Measurements from ENCODE around the gene PTPRF.
"Not testable (repeated sequence)": the region's sequence is repeated elsewhere in the genome, so short reads cannot be mapped to it uniquely, and the experiment has no call there.

The PTPRF gene

DNA sequence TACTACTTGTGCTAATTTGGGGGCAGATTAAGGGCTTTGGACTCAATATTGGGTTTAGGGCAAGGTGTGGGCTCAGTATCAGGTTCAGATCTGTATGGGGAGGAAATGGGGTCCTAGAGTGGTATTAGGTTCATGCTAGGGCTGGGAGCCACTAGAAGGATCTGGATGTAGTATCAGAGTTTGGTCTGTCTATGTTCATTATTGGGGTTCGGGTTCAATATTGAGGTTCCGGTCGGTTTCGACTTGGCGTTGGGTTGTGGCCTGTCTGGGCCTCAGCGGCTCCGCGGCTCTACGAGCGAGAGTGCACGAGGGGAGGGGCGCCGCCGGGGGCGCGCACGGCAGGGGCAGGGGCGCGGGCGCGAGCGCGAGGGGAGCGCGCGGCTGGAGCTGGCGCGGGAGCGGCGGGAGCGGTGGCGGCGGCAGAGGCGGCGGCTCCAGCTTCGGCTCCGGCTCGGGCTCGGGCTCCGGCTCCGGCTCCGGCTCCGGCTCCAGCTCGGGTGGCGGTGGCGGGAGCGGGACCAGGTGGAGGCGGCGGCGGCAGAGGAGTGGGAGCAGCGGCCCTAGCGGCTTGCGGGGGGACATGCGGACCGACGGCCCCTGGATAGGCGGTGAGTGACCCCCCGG lies at the start of gene PTPRF:
TSS of gene PTPRF (plus strand) at position 401 of the 624 bp plus-strand sequence. CDS start 14,193 bp downstream, outside the sequence.
- DNase-seq (ENCODE audit: low read depth), result no peak

DNA sequence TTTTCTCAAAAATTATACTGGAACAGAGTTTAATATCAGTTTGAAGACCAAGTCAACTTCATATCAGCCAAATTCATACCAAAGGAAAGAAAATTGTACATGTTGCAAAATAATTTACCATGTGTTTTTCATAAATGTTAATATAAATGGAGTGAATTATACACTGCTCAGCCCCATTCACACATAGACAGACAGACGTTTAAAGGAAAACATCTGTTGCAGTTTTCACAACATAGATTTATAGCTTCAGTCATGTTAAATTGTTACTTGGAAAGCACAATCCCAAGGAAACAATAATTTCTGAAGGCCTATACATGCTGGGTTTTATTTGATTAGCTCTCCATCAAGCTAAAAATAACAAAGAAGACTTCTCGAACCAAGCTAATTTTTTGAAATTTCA lies 49.2 kb upstream of the PTPRF start:
- DNase-seq (ENCODE audit: low read depth), result no peak

DNA sequence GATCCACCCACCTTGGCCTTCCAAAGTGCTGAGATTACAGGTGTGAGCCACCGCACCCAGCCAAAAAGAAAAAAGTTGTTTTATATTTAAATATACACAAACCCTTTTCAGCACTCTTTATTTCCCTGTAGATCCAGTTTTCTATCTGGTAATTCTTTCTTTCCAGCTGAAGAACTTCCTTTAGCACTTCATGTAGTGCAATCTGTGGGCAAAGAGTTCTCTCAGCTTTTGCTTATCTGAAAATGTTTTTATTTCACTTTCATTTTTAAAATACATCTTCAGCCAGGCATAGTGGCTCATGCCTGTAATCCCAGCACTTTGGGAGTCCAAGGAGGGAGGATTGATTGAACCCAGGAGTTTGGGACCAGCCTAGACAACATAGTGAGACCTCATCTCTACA lies 48.5 kb upstream of the PTPRF start:
- no peak for DNase-seq (ENCODE audit: low read depth)

DNA sequence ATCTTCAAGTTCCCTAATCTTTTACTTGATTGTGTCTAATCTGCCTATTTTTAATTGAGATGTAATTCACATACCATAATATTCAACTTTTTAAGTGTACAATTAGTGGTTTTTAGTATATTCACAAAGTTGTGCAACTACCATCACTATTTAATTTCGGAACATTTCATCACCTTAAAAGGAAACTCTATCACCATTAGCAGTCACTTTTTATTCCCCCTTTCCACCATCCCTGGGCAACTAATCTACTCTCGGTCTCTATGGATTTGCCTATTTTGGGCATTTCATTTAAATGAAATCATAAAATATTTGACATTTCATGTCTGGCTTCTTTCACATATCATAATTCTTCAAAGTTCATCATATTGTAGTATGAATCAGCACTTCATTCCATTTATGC lies 46.3 kb upstream of the PTPRF start:
- DNase-seq (ENCODE audit: low read depth), result no peak

DNA sequence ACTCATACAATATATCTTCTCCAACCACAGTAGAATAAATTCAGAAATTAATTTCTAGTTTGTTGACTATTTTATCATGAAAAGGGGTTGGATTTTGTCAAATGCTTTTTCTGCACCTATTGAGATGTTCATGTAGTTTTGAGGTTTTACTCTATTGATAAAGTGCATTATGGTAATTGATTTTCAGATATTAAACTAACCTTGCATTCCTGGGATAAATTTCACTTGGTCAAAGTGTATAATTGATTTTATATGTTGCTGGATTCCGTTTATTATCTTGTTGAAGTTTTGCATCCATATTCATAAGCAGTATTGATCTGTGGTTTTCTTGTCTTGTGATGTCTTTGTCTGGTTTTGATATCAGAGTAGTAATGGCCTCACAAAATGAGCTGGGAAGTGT lies 42.5 kb upstream of the PTPRF start:
- DNase-seq (ENCODE audit: low read depth), result no peak

DNA sequence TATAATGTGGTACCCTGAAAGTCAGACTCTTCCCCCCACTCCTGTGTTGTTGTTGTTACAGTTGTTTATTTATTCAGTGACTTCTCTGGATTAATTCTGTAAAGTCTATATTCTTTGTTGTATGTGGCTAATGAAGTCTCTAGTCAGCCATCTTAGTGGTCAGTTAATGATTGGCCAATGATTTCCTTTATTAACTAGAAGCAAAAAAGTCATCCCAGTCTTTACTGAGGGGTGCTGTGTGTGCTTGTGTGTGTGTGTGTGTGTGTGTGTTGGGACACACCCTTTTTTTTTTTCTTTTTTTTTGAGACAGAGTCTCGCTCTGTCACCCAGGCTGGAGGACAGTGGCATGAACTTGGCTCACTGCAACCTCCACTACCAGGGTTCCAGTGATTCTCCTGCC lies 39.6 kb upstream of the PTPRF start:
- no peak for DNase-seq (ENCODE audit: low read depth)

DNA sequence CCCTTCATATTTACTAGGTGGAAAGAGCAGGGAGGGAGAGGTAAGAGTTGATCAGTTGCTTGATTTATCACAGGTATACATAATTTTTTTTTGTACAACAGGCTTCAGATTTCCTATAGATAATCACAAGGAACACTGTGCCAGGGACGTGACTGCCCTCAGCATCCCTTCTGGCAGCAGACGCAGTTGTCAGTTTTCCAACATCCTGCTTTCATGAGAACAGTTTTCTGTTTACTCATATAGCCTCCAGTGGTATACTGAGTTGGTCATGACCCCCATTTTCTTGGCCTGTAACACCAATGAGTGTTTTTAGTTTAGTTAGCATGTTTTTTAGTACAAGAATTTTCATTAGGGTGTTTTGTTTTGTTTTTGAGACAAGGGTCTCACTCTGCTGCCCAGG lies 37.9 kb upstream of the PTPRF start:
- peak; percentile 31 for DNase-seq (ENCODE audit: low read depth)

DNA sequence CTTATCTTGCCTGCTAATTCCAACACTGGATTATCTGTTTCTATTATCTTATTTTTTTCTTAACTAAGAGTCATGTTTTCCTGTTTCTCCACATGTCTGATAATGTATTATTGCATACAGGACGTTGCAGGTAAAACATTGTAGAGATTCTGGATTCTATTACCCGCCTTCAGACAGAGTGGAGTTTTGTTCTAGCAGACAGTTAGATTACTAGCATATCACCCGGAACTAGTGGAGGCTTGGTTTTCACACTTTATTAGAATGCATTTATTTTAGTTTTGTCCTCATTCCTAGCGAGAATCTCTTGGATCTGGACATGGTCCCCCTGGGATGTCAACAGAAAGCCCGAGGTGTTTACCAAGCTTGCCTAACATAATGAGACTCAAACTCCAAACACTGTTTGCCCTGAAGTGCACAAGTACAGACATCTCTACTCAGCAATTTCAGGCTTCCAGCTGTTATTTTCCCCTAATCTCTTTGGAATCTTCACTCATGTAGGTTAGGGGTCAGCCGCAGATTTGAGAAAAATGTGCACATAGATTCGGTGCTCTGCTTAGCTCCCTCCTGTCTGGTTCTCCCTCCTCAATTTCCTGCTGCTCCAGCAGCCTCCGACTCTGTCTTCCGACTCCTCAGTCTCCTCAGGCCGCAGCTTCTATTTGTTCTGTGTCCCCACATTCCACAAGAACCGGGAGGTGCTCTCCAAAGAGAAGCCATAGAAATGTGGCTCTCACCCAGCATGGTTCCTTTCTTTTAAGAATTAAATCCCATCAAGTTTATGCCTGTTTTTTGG lies 36.8 kb upstream of the PTPRF start:
- no peak for DNase-seq (ENCODE audit: low read depth)

DNA sequence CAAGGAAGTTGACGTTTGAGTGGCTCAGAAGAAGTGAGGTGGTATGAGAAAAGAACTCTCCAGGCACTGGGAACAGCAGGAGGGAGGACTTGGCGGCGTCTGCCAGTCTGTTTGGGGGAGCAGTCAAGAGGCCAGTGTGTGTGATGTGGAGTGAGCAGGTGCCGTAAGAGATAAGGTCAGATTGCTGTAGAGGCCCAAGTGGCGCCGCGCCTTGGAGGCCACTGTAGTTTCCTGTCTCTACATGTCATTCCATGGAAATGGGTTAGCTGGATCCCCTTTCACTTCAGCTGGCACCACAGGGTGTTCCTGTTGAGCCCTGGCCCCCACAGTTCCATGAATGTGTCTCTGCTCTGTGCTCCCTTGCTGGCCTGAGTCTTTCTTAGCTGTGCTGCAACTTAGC lies 35.5 kb upstream of the PTPRF start:
- DNase-seq (ENCODE audit: low read depth), result no peak

DNA sequence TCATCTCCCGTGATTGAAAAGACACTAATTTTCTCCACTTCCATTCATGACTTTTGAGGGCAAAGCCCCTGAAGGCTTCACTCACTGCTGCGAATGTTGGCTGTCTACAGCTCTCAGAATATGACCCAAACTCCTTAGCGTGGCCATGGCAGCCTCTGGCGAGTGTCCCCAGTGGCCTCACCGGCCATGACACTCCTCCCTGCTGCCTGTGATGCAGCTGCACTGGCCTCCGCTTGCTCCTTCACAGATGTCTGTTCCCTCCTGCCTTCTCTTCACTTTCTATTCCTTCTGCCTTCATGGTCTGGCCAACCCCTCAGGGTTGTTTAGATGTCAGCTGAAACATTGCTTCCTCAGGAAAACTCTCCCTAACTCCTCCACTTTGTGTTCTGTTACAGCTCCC lies 30.8 kb upstream of the PTPRF start:
- no peak for DNase-seq (ENCODE audit: low read depth)

DNA sequence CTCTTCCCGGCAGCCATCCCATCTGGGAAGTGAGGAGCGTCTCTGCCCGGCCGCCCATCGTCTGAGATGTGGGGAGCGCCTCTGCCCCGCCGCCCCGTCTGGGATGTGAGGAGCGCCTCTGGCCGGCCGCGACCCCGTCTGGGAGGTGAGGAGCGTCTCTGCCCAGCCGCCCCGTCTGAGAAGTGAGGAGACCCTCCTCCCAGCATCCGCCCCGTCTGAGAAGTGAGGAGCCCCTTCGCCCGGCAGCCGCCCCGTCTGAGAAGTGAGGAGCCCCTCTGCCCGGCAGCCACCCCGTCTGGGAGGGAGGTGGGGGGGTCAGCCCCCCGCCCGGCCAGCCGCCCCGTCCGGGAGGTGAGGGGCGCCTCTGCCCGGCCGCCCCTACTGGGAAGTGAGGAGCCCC lies 28.9 kb upstream of the PTPRF start:
- DNase-seq (ENCODE audit: low read depth), result not testable (repeated sequence)

DNA sequence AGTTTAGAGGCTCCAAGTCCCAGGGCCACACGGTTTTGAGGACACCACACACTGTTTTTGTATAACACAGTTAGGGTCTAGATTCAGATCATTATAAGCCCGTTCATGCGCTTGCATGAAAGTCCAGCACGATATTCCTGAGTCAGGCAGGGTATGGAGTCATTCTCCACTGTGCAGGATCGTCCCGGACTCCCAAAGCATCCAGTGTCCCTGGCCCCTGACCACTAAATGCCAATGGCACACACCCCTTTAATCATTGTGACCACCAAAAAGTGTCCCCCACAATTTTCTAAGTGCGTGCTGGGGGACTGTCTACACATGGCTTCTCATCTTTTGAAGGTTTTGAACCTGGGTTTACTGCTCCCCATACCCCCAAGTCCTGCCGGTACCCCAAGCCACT lies 27.1 kb upstream of the PTPRF start:
- DNase-seq (ENCODE audit: low read depth), result no peak

DNA sequence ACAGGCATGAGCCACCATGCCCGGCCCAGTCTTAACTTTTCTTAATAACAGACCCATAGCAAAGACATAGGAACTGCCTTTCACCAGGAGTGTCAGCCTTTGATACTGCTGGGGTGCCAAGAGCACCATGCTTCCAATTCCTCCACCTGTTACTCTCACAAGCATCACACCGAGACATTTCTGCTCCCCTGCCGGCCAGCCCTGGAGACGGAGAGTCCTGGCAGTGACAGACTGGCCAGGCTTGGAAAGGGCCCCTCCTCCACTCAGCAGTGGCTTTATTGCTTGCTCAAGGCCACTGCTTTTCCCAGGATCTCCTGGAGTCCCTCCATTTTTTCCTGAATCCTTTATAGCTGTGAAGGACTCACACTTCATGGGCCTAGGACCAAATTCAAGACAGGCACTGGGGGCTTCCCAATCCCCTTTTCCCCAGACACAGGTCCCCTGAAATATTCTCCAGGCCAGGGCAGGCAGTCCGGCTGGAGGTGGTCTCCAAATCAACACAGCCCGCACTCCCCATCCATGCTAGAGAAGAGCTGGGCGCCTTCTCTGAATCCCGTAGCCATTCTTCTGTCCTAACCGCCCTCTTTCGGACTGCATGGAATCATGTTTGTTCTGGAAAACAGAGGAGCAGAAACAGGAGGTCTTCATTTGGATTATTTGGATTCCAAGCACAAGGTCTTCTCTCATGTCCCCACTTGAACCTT lies 25.5 kb upstream of the PTPRF start:
- no peak for DNase-seq (ENCODE audit: low read depth)

DNA sequence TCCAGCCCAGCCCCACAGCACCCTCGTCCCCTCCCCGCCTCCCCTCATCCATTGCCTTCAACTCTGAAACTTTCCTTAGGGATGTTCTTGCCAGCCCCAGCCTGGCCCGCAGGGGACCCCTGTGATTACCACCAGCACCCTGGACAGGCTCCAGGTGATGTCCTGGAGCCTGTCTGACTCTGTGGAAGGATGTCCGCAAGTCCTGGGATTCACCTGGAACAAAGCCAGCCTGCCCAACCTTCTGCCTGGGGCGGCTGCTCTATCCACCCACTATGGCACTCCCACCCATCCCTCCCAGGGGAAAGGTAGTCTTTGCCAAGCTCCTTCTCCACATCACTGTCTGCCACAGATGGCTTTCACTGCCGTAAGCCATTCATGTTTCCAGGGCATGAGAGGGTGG lies 24.4 kb upstream of the PTPRF start:
- DNase-seq (ENCODE audit: low read depth), result no peak

DNA sequence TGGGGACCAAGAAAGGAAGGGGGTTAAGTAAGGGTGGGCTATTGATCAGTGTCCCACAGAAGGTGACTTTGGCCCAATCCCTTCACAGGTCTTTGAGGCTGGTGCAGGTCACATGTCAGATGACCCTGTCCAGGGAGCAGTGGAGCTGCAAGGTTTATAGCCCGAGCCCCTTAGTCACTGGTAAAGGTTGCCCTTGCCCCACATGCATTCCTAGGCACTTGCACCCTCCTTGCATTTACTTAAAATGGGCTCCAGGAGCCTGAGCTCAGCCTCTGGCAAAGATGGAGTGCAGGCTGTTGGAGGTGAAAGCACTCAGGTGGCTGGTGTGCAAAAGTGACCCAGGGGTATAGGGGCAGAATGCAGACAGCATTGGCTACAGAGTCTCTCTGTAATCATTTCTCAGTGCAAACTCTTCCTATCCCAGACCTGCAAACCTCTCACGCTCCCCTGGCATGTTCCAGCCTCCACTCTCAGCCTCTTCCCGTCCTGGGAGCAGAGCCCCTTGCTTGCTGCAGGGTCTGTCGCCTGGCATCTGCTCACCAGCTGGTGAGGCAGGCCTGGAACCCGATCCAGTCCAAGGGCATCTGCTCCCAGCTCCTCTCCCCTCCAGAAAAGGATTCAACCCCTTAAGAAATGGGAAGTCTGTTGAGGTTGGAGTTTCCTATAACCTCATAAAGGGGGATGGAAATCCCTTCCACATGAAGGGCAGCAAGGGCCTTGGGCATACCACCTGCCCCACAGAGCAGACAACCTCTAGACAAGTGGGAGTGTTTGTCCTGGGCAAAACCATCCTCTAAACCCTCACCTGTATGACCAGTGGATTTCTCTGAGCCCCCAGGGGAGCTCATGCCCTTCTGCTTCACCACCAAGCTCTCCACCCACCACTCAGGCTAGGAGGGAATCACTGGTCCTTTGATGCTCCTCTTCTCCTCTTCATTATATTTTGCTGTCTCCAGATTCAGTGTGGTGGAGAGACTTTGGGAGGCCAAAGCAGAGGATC lies 23.1 kb upstream of the PTPRF start:
- no peak for DNase-seq (ENCODE audit: low read depth)

DNA sequence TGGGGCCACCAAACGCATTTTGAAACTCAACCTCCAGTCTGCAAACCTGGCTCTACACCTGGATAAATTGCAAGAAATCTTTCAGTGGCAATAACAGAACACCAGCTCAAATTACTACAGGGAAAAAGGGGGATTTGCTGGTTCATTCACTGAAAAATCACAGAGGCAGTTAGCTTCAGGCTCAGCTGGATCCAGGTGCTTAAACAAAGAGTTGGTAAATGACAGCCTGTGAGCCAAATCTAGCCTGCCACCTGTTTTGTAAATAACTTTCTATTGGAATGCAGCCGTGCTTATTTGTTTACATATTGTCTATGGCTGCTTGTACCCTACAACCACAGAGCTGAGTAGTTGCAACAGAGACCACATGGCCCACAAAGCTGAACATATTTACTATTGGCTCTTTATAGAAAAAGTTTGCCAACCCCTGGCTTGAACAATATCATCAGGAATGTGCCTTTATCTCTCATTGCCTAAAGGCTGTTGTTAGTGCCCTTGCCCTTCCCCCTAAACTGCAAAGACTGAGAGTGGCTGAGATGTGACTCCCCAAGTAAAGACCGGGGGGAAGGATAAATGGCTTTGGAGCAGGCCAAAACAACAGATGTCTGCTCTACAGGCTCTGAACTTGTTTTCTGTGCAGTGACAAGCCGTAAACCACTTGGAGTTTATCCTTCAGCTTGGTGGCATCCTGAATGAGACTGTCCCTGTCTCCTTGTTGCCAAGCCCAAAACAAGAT lies 21.5 kb upstream of the PTPRF start:
- DNase-seq (ENCODE audit: low read depth), result no peak

DNA sequence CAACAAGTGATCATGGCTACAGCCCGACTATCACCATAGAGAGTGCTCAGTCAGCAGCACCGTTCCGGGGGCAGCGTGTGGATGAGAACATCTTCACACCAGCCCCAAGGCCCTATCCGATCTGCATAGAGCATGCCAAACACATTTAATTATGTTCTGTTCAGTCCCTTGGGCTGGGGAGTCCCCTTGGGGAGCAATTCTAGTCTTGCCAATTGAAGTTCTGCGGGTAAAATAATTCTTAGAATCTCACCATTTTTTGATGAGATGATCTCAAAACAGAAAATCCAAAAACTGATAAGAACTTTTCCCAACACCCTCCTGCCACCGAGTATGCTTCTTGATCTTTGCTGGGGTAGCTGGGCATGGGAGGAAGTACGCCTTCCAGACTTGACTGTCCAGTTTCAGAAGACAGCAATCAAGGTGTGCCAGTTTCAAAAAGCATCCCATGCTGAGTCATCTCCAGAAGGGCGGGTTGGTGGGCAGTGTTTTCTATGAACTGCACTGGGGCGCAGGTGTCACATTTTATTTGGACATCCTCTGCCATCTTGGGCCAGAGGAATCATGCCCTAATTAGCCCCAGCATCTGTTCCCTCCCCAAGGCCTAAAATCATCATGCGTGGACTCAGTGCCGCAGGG lies 20.8 kb upstream of the PTPRF start:
- DNase-seq (ENCODE audit: low read depth), result no peak

DNA sequence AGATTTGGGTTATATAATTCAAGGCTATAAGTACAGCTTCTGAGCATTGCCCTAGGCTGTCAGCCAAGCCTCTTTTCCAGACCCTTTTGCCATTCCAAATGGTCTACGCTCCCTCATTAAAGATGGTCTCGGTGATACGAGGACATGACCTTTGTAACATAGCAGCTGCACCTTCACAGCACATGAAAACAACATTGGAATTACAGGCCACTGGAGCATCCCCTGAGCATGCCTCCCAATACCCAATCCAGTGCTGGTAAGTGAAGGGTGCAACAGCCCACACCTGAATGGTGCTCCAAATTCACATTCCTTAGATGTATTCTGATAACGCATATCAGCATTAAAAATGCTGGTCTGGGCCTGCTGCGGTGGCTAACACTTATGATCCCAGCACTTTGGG lies 20.1 kb upstream of the PTPRF start:
- no peak for DNase-seq (ENCODE audit: low read depth)

DNA sequence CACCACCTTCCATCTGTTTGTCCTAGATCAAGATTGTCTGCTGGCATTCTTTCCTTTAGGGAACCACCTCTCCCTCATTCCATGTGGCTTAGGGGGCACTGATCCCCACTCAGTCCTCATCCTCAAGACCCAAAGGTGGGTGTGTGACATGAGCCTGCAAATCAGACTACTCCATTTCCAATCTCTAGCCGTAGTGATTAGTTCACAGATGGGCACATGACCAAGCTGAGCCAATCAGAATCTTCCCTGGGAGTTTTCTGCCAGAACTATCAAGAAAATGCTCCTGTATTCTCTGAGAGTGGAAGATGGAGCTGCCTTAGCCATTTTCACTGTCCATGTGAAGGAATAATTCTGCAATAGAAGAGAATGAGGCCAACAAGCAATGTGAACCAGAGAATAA lies 19.3 kb upstream of the PTPRF start:
- DNase-seq (ENCODE audit: low read depth), result no peak

DNA sequence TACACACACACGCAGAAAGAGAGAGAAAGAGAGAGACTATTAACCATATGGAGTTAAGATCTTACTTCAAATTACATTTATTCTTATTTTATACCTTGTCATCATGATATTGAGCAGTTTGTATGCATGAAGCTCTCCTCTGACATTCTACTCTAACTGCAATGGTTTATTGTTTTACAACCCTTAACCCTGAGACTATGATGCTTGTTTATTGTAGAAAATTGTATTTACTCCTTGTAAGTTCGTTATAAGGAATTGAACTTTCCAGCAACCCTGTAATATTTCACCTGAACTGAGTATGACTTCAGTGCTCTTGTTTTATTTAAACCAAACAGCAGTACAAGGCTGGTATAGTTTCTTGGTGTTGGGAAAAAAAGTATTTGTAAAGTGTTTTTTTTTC lies 18.6 kb upstream of the PTPRF start:
- DNase-seq (ENCODE audit: low read depth), result no peak

DNA sequence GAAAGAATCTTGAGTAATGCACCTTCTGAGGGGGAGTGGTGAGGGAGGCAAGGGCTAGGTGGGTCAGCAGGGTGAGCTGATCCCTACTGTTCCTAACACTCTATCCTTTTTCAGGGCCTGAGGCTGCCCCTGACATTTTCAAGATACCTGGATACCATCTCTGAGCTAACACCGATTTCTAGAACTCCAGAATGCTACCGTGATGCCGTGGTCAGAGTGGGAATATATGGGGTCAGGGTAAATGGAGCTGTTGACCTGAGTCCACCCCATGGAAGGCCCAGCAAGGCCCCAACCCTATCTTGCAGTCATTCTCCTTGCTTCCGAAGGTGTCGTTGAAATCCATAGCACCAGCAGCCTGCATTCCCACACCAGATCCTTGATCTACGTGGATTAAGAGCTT lies 18.0 kb upstream of the PTPRF start:
- DNase-seq (ENCODE audit: low read depth), result no peak

All from GM04504 (cell line).